Measurements from ENCODE around the gene PPP1R12A.

DNA sequence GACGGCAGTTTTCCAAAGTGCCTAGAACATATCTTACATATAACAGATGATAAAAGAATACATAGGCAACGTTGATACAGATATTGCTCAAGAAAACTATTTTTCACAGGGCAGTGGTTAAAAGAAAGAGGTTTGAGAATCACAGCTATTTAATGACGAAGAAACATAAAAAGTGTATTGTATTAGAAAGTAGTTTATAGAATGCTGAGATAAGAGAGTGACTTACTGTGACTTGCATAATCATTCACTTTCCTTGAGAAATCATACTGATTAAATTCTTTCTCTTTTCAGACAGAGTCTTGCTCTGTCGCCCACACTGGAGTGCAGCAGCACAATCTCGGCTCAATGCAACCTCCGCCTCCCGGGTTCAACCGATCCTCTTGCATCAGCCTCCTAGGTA, 57.7 kb downstream of the PPP1R12A start:
- no peak for TF ChIP-seq CTCF (IDR thresholded peaks at IDR 0.05)
- TF ChIP-seq POLR2A (IDR thresholded peaks at IDR 0.05): no peak

All from Peyer's patch (tissue), 4 donors.